Measurements from ENCODE around the gene YLPM1. TPM values are rescaled to one million over a fixed set of nuclear protein-coding genes. Genes with fewer than 3 reads are reported as not detected.

YLPM1 gene
- total and polyA plus RNA-seq, 2 donors = 18.7 to 26.3 TPM

- Histone ChIP-seq H3K27me3 (ENCODE audit: control insufficient read depth in 2 of 2, insufficient read depth in 1 of 2, low read length in 1 of 2) (no peaks in the 10 kb centered on the region), H3K4me3 (ENCODE audit: low read length in 2 of 2) (no peak overlapping the region), H3K36me3 (ENCODE audit: control insufficient read depth in 2 of 2, insufficient read depth in 2 of 2, low read length in 1 of 2) (peaks cover 12 to 26% of the 10 kb centered on the region in 2 donors), H3K9me3 (ENCODE audit: control insufficient read depth in 2 of 2, insufficient read depth in 1 of 2, low read length in 1 of 2) (no peaks in the 10 kb centered on the region), H3K27ac (ENCODE audit: low read depth in 1 of 2, low read length in 1 of 2) (no peak overlapping the region), H3K4me1 (ENCODE audit: control insufficient read depth in 2 of 2, insufficient read depth in 2 of 2, low read length in 2 of 2) (peaks cover 22% of the 10 kb centered on the region in 2 donors)
- DNase-seq (ENCODE audit: low read depth in 6 of 9, low spot score in 9 of 9) = no peak
- WGBS = 97% methylated on average over 4 of the region's 4 CpGs
These were observed 69.7 kb downstream of the YLPM1 start for GRCh38 chr14:74832849-74833248.

- peak in 1 of 9 donors; percentile 22 for DNase-seq (ENCODE audit: low read depth in 6 of 9, low spot score in 9 of 9)
- peak overlapping the region; percentile 53 to 88 for H3K27ac ChIP-seq (ENCODE audit: low read depth in 1 of 2, low read length in 1 of 2)
- H3K9me3 ChIP-seq (ENCODE audit: control insufficient read depth in 2 of 2, insufficient read depth in 1 of 2, low read length in 1 of 2) = no peaks in the 10 kb centered on the region
- peaks cover 5 to 18% of the 10 kb centered on the region in 2 donors for H3K36me3 ChIP-seq (ENCODE audit: control insufficient read depth in 2 of 2, insufficient read depth in 2 of 2, low read length in 1 of 2)
- H3K27me3 ChIP-seq (ENCODE audit: control insufficient read depth in 2 of 2, insufficient read depth in 1 of 2, low read length in 1 of 2) = no peaks in the 10 kb centered on the region
- WGBS = 79% methylated on average over 5 of the region's 5 CpGs
- H3K4me1 ChIP-seq (ENCODE audit: control insufficient read depth in 2 of 2, insufficient read depth in 2 of 2, low read length in 2 of 2) = peaks cover 22% of the 10 kb centered on the region in 2 donors
- H3K4me3 ChIP-seq (ENCODE audit: low read length in 2 of 2) = no peak overlapping the region
These were observed 71.7 kb downstream of the YLPM1 start for GRCh38 chr14:74834692-74835392.

- no peaks in the 10 kb centered on the region for H3K27me3 ChIP-seq (ENCODE audit: control insufficient read depth in 2 of 2, insufficient read depth in 1 of 2, low read length in 1 of 2)
- H3K4me3 ChIP-seq (ENCODE audit: low read length in 2 of 2) = no peak overlapping the region
- H3K4me1 ChIP-seq (ENCODE audit: control insufficient read depth in 2 of 2, insufficient read depth in 2 of 2, low read length in 2 of 2) = peaks cover 22% of the 10 kb centered on the region in 2 donors
- H3K27ac ChIP-seq (ENCODE audit: low read depth in 1 of 2, low read length in 1 of 2) = peak overlapping the region; percentile 84 to 88
- no peaks in the 10 kb centered on the region for H3K9me3 ChIP-seq (ENCODE audit: control insufficient read depth in 2 of 2, insufficient read depth in 1 of 2, low read length in 1 of 2)
- peaks cover 3 to 13% of the 10 kb centered on the region in 2 donors for H3K36me3 ChIP-seq (ENCODE audit: control insufficient read depth in 2 of 2, insufficient read depth in 2 of 2, low read length in 1 of 2)
- WGBS = 28% methylated on average over 7 of the region's 7 CpGs
- DNase-seq (ENCODE audit: low read depth in 6 of 9, low spot score in 9 of 9) = peak in 6 of 9 donors; percentile 39 to 84 (median 55)
These were observed 72.6 kb downstream of the YLPM1 start for GRCh38 chr14:74835645-74836250.

GRCh38 chr14:74836251-74836960, 73.3 kb downstream of the YLPM1 start:
- Histone ChIP-seq H3K9me3 (ENCODE audit: control insufficient read depth in 2 of 2, insufficient read depth in 1 of 2, low read length in 1 of 2) (no peaks in the 10 kb centered on the region), H3K4me3 (ENCODE audit: low read length in 2 of 2) (no peak overlapping the region), H3K27me3 (ENCODE audit: control insufficient read depth in 2 of 2, insufficient read depth in 1 of 2, low read length in 1 of 2) (no peaks in the 10 kb centered on the region), H3K36me3 (ENCODE audit: control insufficient read depth in 2 of 2, insufficient read depth in 2 of 2, low read length in 1 of 2) (peaks cover 3 to 9% of the 10 kb centered on the region in 2 donors), H3K27ac (ENCODE audit: low read depth in 1 of 2, low read length in 1 of 2) (peak overlapping the region; percentile 36 to 88), H3K4me1 (ENCODE audit: control insufficient read depth in 2 of 2, insufficient read depth in 2 of 2, low read length in 2 of 2) (peaks cover 24 to 25% of the 10 kb centered on the region in 2 donors)
- WGBS = 94% methylated on average over 1 of the region's 1 CpG
- peak in 2 of 9 donors; percentile 34 to 45 for DNase-seq (ENCODE audit: low read depth in 6 of 9, low spot score in 9 of 9)

GRCh38 chr14:74838166-74838565, 75.0 kb downstream of the YLPM1 start:
- DNase-seq (ENCODE audit: low read depth in 6 of 9, low spot score in 9 of 9) = peak in 2 of 9 donors; percentile 55 to 69
- peak overlapping the region in 1 of 2 donors; percentile 13 for H3K4me3 ChIP-seq (ENCODE audit: low read length in 2 of 2)
- whole genome bisulfite sequencing = 9% methylated on average over 2 of the region's 2 CpGs
- no peaks in the 10 kb centered on the region for H3K27me3 ChIP-seq (ENCODE audit: control insufficient read depth in 2 of 2, insufficient read depth in 1 of 2, low read length in 1 of 2)
- H3K36me3 ChIP-seq (ENCODE audit: control insufficient read depth in 2 of 2, insufficient read depth in 2 of 2, low read length in 1 of 2) = peaks cover 3 to 6% of the 10 kb centered on the region in 2 donors
- peaks cover 25 to 27% of the 10 kb centered on the region in 2 donors for H3K4me1 ChIP-seq (ENCODE audit: control insufficient read depth in 2 of 2, insufficient read depth in 2 of 2, low read length in 2 of 2)
- H3K9me3 ChIP-seq (ENCODE audit: control insufficient read depth in 2 of 2, insufficient read depth in 1 of 2, low read length in 1 of 2) = no peaks in the 10 kb centered on the region
- peak overlapping the region in 1 of 2 donors; percentile 88 for H3K27ac ChIP-seq (ENCODE audit: low read depth in 1 of 2, low read length in 1 of 2)

GRCh38 chr14:74840603-74841030, 77.5 kb downstream of the YLPM1 start:
- no peak overlapping the region for H3K27ac ChIP-seq (ENCODE audit: low read depth in 1 of 2, low read length in 1 of 2)
- DNase-seq (ENCODE audit: low read depth in 6 of 9, low spot score in 9 of 9) = no peak
- WGBS = 97% methylated on average over 5 of the region's 5 CpGs
- H3K4me3 ChIP-seq (ENCODE audit: low read length in 2 of 2) = no peak overlapping the region
- H3K4me1 ChIP-seq (ENCODE audit: control insufficient read depth in 2 of 2, insufficient read depth in 2 of 2, low read length in 2 of 2) = peaks cover 15 to 17% of the 10 kb centered on the region in 2 donors
- H3K36me3 ChIP-seq (ENCODE audit: control insufficient read depth in 2 of 2, insufficient read depth in 2 of 2, low read length in 1 of 2) = peaks cover 3 to 4% of the 10 kb centered on the region in 2 donors
- no peaks in the 10 kb centered on the region for H3K9me3 ChIP-seq (ENCODE audit: control insufficient read depth in 2 of 2, insufficient read depth in 1 of 2, low read length in 1 of 2)
- H3K27me3 ChIP-seq (ENCODE audit: control insufficient read depth in 2 of 2, insufficient read depth in 1 of 2, low read length in 1 of 2) = no peaks in the 10 kb centered on the region

- Histone ChIP-seq H3K27ac (ENCODE audit: low read depth in 1 of 2, low read length in 1 of 2) (peak overlapping the region in 1 of 2 donors; percentile 2), H3K9me3 (ENCODE audit: control insufficient read depth in 2 of 2, insufficient read depth in 1 of 2, low read length in 1 of 2) (no peaks in the 10 kb centered on the region), H3K4me3 (ENCODE audit: low read length in 2 of 2) (no peak overlapping the region), H3K27me3 (ENCODE audit: control insufficient read depth in 2 of 2, insufficient read depth in 1 of 2, low read length in 1 of 2) (no peaks in the 10 kb centered on the region), H3K4me1 (ENCODE audit: control insufficient read depth in 2 of 2, insufficient read depth in 2 of 2, low read length in 2 of 2) (peaks cover 10% of the 10 kb centered on the region in 2 donors), H3K36me3 (ENCODE audit: control insufficient read depth in 2 of 2, insufficient read depth in 2 of 2, low read length in 1 of 2) (peaks cover 3 to 4% of the 10 kb centered on the region in 2 donors)
- WGBS = 63% methylated on average over 4 of the region's 4 CpGs
- peak in 1 of 9 donors; percentile 43 for DNase-seq (ENCODE audit: low read depth in 6 of 9, low spot score in 9 of 9)
These were observed 78.4 kb downstream of the YLPM1 start for GRCh38 chr14:74841230-74842207.

- H3K36me3 ChIP-seq (ENCODE audit: control insufficient read depth in 2 of 2, insufficient read depth in 2 of 2, low read length in 1 of 2) = peaks cover 3 to 4% of the 10 kb centered on the region in 2 donors
These were observed 80.5 kb downstream of the YLPM1 start for GRCh38 chr14:74843653-74844052.

More at GRCh38 chr14:74843653-74844052, 80.5 kb downstream of the YLPM1 start:
- no peaks in the 10 kb centered on the region for H3K27me3 ChIP-seq (ENCODE audit: control insufficient read depth in 2 of 2, insufficient read depth in 1 of 2, low read length in 1 of 2)
- H3K4me3 ChIP-seq (ENCODE audit: low read length in 2 of 2) = no peak overlapping the region
- peaks cover 3 to 5% of the 10 kb centered on the region in 2 donors for H3K4me1 ChIP-seq (ENCODE audit: control insufficient read depth in 2 of 2, insufficient read depth in 2 of 2, low read length in 2 of 2)
- no peak for DNase-seq (ENCODE audit: low read depth in 6 of 9, low spot score in 9 of 9)
- no peak overlapping the region for H3K27ac ChIP-seq (ENCODE audit: low read depth in 1 of 2, low read length in 1 of 2)
- H3K9me3 ChIP-seq (ENCODE audit: control insufficient read depth in 2 of 2, insufficient read depth in 1 of 2, low read length in 1 of 2) = no peaks in the 10 kb centered on the region
